Heart right ventricle (tissue), 16 donors: ENCODE measurements around the gene KCTD10. TPM values are rescaled to one million over a fixed set of nuclear protein-coding genes. Genes with fewer than 3 reads are reported as not detected.
A peak's percentile ranks its signal among the peaks of the same experiment; 100 is the strongest.

Source experiments
- ATAC-seq, 8 donors: fragments of 200-7000 bp; cut with Tn5 transposase; one replicate each; pipeline ENCODE4 v1.9.1; 2020; ENCODE audit warnings: mild to moderate bottlenecking in 8 of 8, moderate library complexity in 8 of 8, moderate number of reproducible peaks in 1 of 8
- DNase-seq, 2 donors: peaks; one replicate each; pipeline ENCODE4 v3.0.0-alpha.2; 2020
- H3K27ac ChIP-seq, 10 donors: fragments of 200-600 bp; sonication (generic) in 2 of 10; one replicate each; pipeline versions ENCODE4 v1.5.0 to v1.8.0; 2020 to 2022; ENCODE audit warnings: mild to moderate bottlenecking in 3 of 10
- H3K27me3 ChIP-seq, 7 donors: fragments of 200-600 bp; one replicate each; pipeline ENCODE4 v1.8.0; 2021 to 2022; ENCODE audit warnings: mild to moderate bottlenecking in 2 of 7
- H3K36me3 ChIP-seq, 9 donors: fragments of 200-600 bp; sonication (generic) in 1 of 9; one replicate each; pipeline versions ENCODE4 v1.5.0 to v1.8.0; 2020 to 2022; ENCODE audit warnings: mild to moderate bottlenecking in 2 of 9
- H3K4me1 ChIP-seq, 9 donors: fragments of 200-600 bp; sonication (generic) in 1 of 9; one replicate each; pipeline versions ENCODE4 v1.5.0 to v1.8.0; 2020 to 2022; ENCODE audit warnings: mild to moderate bottlenecking in 4 of 9
- H3K4me3 ChIP-seq, 10 donors: fragments of 200-600 bp; sonication (generic) in 2 of 10; one replicate each; pipeline versions ENCODE4 v1.5.0 to v1.8.0; 2020 to 2022; ENCODE audit warnings: mild to moderate bottlenecking in 7 of 10, moderate library complexity in 2 of 10
- H3K9me3 ChIP-seq, 11 donors: fragments of 200-600 bp in 10 of 11; sonication (generic) in 2 of 11; one replicate each; pipeline versions ENCODE4 v1.5.0 to v1.8.0; 2013 to 2022; ENCODE audit warnings: mild to moderate bottlenecking in 2 of 11, control low read depth in 1 of 11, moderate library complexity in 1 of 11
- WGBS, 2 donors: extraction: QIAGEN DNeasy Blood & Tissue Kit; methylation state at CpG; one replicate each; pipeline ENCODE4 v1.1.7; 2013; ENCODE audit warnings: inconsistent platforms in 1 of 2; 5-methylcytosine and 5-hydroxymethylcytosine counted together
- intact Hi-C, 10 donors: fragments of 100-400 bp; cut with DNase I; formaldehyde crosslinking; loops; one replicate each; pipeline versions ENCODE4 v1.11.1 to v1.14.2; 2022
- polyA plus RNA-seq, 2 donors: library from polyadenylated mRNA; stranded (reverse); fragments of 200-250 nt; gene quantifications; one replicate each; pipeline ENCODE4 v1.2.3, GENCODE V29; 2013
- total RNA-seq, 10 donors: library from RNA; stranded (reverse); fragmentation: NEBNext Ultra II Directional in 3 of 10; extraction: Animal tissue kit (Norgen Biotek cat#: 25700) in 3 of 10; gene quantifications; one replicate each; pipeline versions ENCODE4 v1.2.1 to v1.2.4, GENCODE V29; 2021 to 2023
- TF ChIP-seq, protein P1 (sequence below), 9 donors: fragments of 200-600 bp; sonication (generic) in 2 of 9; IDR thresholded peaks; one replicate each; pipeline versions ENCODE4 v1.5.0 to v1.8.0; 2021 to 2022; ENCODE audit warnings: antibody characterized with exemption in 9 of 9, mild to moderate bottlenecking in 5 of 9, moderate library complexity in 1 of 9
- donor health status: Arrhythmogenic right ventricular cardiomyopathy.
- donor health status: ischemic (EF 13 %, LVEDD 7.1; RV severe dilation, severe dysfunction).
- donor health status: healthy with polysubstance abuse.
- donor health status: DM: no; HTN: yes; CAD: no.
- donor health status: DM: no; HTN: no; CAD: no.
- donor health status: ischemic (EF 25% LVEDD 6.9; RV normal size, moderate dysfunction).
- donor health status: ischemic (EF 25% LVEDD 5.7; RV mildly dilated, moderate dysfunction).
- donor health status: healthy.
- donor health status: DM: yes; HTN: yes; CAD: no.
- donor health status: Ischemic cardiomyopathy.
- donor health status: ischemic (EF 35%, LVEDD 5.7; RV mildly dilated, moderate dysfunction).
- donor health status: nonischemic (EF 11% LVEDD 7.7; RV severe dilation, severe dysfunction).
- donor health status: DM: yes; HTN: yes; CAD: no.
- donor health status: PGD.
- donor health status: ischemic (EF 29% LVEDD 5.4; RV normal size, mild dysfunction).
- donor health status: nonischemic (EF 23%, LVEDD 6.1; RV moderate dilation, normal function).

The KCTD10 gene
- total and polyA plus RNA-seq, 12 donors: 13.6 to 64.9 (median 31.9) TPM

DNA sequence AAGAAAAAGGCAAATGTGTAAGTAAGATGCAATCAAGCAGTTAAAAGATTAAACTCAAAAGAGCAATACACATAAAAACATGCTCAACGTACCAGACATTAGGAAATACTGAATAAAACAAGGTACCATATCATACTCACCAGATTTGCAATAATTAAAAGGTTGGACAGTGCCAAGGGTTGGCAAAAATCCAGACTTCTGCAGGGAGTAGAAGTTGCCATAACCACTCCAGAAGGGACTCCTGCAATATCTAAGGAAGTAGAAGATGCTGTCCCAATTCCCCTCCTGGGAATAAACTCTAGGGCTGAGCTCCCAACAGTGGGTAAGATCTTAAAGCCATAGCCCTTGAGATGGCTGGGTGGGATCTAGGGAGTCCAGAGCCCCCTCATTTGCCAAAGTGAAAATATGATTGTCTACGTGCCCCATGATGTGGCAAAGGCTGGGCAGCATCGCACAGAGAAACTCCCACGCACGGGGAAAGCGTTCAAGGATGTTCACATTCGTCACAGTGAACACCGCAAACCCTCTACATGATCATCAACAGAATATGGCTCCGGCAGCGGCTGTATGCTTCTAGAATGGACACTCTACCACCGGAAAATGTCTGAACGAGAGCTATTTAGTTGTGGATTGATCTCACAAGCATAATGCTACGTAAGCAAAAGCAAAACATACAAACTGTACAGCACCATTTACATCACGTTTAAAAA lies 12.3 kb downstream of the KCTD10 start:
- peaks cover 0 to 62% (median 8%) of the 10 kb centered on the region in 9 donors for H3K36me3 ChIP-seq
- H3K27me3 ChIP-seq: no peaks in the 10 kb centered on the region
- H3K27ac ChIP-seq: peak overlapping the region in 9 of 10 donors; percentile 93 to 99 (median 98)
- H3K4me3 ChIP-seq: no peak overlapping the region
- H3K9me3 ChIP-seq: no peaks in the 10 kb centered on the region
- WGBS, 2 donors: 85 to 87% methylated on average over 14 of the region's 14 CpGs
- no peak for ATAC-seq
- TF ChIP-seq, protein P1, sequence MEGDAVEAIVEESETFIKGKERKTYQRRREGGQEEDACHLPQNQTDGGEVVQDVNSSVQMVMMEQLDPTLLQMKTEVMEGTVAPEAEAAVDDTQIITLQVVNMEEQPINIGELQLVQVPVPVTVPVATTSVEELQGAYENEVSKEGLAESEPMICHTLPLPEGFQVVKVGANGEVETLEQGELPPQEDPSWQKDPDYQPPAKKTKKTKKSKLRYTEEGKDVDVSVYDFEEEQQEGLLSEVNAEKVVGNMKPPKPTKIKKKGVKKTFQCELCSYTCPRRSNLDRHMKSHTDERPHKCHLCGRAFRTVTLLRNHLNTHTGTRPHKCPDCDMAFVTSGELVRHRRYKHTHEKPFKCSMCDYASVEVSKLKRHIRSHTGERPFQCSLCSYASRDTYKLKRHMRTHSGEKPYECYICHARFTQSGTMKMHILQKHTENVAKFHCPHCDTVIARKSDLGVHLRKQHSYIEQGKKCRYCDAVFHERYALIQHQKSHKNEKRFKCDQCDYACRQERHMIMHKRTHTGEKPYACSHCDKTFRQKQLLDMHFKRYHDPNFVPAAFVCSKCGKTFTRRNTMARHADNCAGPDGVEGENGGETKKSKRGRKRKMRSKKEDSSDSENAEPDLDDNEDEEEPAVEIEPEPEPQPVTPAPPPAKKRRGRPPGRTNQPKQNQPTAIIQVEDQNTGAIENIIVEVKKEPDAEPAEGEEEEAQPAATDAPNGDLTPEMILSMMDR (IDR thresholded peaks at IDR 0.05): no peak
- intact Hi-C loops: loop anchor here in 1 of 10 donors (5.0 kb wide), 1 partner anchor 37 kb away; no protein-coding TSS in a partner anchor
- no peak for DNase-seq
- H3K4me1 ChIP-seq: peaks cover 46 to 100% (median 93%) of the 10 kb centered on the region in 9 donors

DNA sequence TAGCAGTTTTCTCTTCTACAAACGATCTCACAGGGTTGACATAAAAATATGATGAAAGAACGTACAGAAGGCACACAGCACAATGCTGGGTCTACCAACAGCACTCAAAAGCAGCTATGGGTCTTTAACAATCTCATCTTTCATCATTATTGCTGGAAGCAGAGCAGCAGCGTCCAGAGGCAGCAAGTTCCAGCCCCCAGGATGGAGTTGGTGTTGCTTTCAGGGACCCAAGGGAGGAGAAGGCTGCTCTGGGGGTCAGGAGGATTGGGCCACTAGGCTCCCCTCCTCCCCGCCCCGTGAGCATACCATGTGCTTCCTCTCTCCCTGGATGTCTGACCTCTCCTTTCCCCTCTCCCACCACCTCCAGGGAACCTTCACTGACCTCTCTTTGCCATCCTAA lies 13.3 kb downstream of the KCTD10 start:
- Histone ChIP-seq H3K36me3 (peaks cover 0 to 60% (median 0%) of the 10 kb centered on the region in 9 donors), H3K27ac (peak overlapping the region; percentile 87 to 99 (median 98)), H3K9me3 (no peaks in the 10 kb centered on the region), H3K4me1 (peaks cover 46 to 100% (median 98%) of the 10 kb centered on the region in 9 donors), H3K4me3 (peak overlapping the region in 7 of 10 donors; percentile 10 to 31 (median 18)), H3K27me3 (no peaks in the 10 kb centered on the region)
- WGBS, 2 donors: 23 to 31% methylated on average over 5 of the region's 5 CpGs
- DNase-seq (no peak), ATAC-seq (peak in 1 of 8 donors; percentile 7)
- TF ChIP-seq, protein P1 (IDR thresholded peaks at IDR 0.05): no peak
- intact Hi-C loops: loop anchor here in 2 of 10 donors (2.0 to 5.0 kb wide), 2 partner anchors 17 to 36 kb away; no protein-coding TSS in a partner anchor

DNA sequence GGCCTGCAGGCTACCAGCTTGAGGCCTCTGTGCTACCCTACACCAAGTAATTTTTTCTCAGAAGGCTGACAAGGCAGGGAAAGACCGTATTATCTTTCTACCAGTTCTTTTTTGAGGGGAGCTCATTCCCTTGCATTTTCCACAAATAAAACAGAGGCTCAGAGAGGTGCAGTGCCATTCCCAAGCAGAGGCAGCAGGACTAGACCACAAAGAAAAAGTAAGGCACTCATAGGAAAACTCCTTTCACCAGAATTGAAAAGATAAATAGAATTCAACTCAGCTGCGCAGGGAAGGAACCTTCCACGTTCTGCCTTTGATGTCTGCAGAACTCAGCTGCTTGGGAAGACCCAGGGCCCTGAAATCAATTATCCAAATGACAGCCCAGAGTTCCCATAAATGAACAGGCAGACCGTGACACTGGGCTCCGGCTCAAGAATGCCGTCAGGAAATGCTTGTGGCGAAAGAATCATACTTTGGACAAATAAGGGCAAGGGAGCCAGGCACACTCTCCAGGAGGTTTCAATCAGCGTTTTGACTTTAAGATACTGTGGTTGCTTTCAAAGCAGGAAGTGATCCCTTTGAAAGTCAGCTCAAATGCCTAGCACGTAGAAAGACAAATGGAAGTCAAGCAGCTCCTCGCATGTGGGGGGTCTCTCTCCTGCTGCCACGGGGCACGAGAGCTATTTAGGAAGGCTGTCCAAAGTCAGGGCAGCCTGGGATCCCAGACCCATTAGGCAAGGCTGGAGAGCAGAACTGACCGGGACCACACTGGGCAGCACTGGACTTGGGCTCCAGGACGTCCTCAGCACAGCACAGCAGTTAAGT lies 14.0 kb downstream of the KCTD10 start:
- DNase-seq (peak; percentile 71 to 88), ATAC-seq (peak; percentile 70 to 86 (median 82))
- peak overlapping the region in 7 of 10 donors; percentile 10 to 31 (median 18) for H3K4me3 ChIP-seq
- no peaks in the 10 kb centered on the region for H3K9me3 ChIP-seq
- peaks cover 43 to 100% (median 100%) of the 10 kb centered on the region in 9 donors for H3K4me1 ChIP-seq
- 3 to 6% methylated on average over 14 of the region's 14 CpGs for WGBS, 2 donors
- intact Hi-C loops: loop anchor here in 2 of 10 donors (2.0 to 5.0 kb wide), 2 partner anchors 16 to 36 kb away; no protein-coding TSS in a partner anchor
- H3K27ac ChIP-seq: peak overlapping the region; percentile 87 to 99 (median 98)
- peaks cover 0 to 60% (median 0%) of the 10 kb centered on the region in 9 donors for H3K36me3 ChIP-seq
- TF ChIP-seq, protein P1 (IDR thresholded peaks at IDR 0.05): no peak
- no peaks in the 10 kb centered on the region for H3K27me3 ChIP-seq
